ENCODE results near the gene PBLD.

Gene PBLD

GRCh38 chr10:68332259-68333057 is at the start of gene PBLD:
PBLD (minus strand) TSS chr10:68332928; CDS start chr10:68306844, 26,084 bp downstream.
- DNase-seq (ENCODE audit: low spot score): peak; percentile 86

- DNase-seq (ENCODE audit: low spot score): no peak
Measured at GRCh38 chr10:68371604-68372003, 38.9 kb upstream of the PBLD start.

- no peak for DNase-seq (ENCODE audit: low spot score)
Measured at GRCh38 chr10:68367121-68367520, 34.4 kb upstream of the PBLD start.

- no peak for DNase-seq (ENCODE audit: low spot score)
Measured at GRCh38 chr10:68366600-68366999, 33.9 kb upstream of the PBLD start.

GRCh38 chr10:68365611-68366010 is 32.9 kb upstream of the PBLD start:
- no peak for DNase-seq (ENCODE audit: low spot score)

- DNase-seq (ENCODE audit: low spot score): no peak
Measured at GRCh38 chr10:68364101-68364886, 31.6 kb upstream of the PBLD start.

GRCh38 chr10:68362590-68362989 is 29.9 kb upstream of the PBLD start:
- DNase-seq (ENCODE audit: low spot score): no peak

GRCh38 chr10:68359189-68359588 is 26.5 kb upstream of the PBLD start:
- no peak for DNase-seq (ENCODE audit: low spot score)

- no peak for DNase-seq (ENCODE audit: low spot score)
Measured at GRCh38 chr10:68353537-68353936, 20.8 kb upstream of the PBLD start.

- peak; percentile 50 for DNase-seq (ENCODE audit: low spot score)
Measured at GRCh38 chr10:68348265-68348741, 15.6 kb upstream of the PBLD start.

- no peak for DNase-seq (ENCODE audit: low spot score)
Measured at GRCh38 chr10:68346774-68347173, 14.0 kb upstream of the PBLD start.

- DNase-seq (ENCODE audit: low spot score): no peak
Measured at GRCh38 chr10:68345621-68346020, 12.9 kb upstream of the PBLD start.

- no peak for DNase-seq (ENCODE audit: low spot score)
Measured at GRCh38 chr10:68342909-68343516, 10.3 kb upstream of the PBLD start.

- no peak for DNase-seq (ENCODE audit: low spot score)
Measured at GRCh38 chr10:68340358-68341080, 7.8 kb upstream of the PBLD start.

GRCh38 chr10:68336754-68337351 is 4.1 kb upstream of the PBLD start:
- DNase-seq (ENCODE audit: low spot score): no peak

- DNase-seq (ENCODE audit: low spot score): no peak
Measured at GRCh38 chr10:68334672-68335467, 2.1 kb upstream of the PBLD start.

- DNase-seq (ENCODE audit: low spot score): no peak
Measured at GRCh38 chr10:68333440-68334431, 1.0 kb upstream of the PBLD start.

- no peak for DNase-seq (ENCODE audit: low spot score)
Measured at GRCh38 chr10:68333058-68333395, 299 bp upstream of the PBLD start.

GRCh38 chr10:68331455-68332258 is 1.1 kb downstream of the PBLD start, which contains the start of gene HNRNPH3:
HNRNPH3 (plus strand) TSS chr10:68332064; CDS start chr10:68337222, 5,158 bp downstream.
- DNase-seq (ENCODE audit: low spot score): peak; percentile 99
